ENCODE data around the gene RNF44.

RNF44 gene

GRCh38 chr5:176517053-176517661, 20.0 kb downstream of the RNF44 start:
- DNase-seq = no peak
- Histone ChIP-seq H3K36me3 (no peaks in the 10 kb centered on the region), H3K4me1 (no peaks in the 10 kb centered on the region), H3K9me3 (no peaks in the 10 kb centered on the region), H3K4me3 (ENCODE audit: low read depth, low read length) (no peak overlapping the region), H3K27me3 (no peaks in the 10 kb centered on the region)
- no peak for TF ChIP-seq CTCF (IDR thresholded peaks at IDR 0.05; ENCODE audit: low read depth, low read length)

GRCh38 chr5:176515396-176515795, 21.8 kb downstream of the RNF44 start:
- no peak for DNase-seq
- Histone ChIP-seq H3K4me3 (ENCODE audit: low read depth, low read length) (no peak overlapping the region), H3K36me3 (no peaks in the 10 kb centered on the region), H3K4me1 (no peaks in the 10 kb centered on the region), H3K9me3 (no peaks in the 10 kb centered on the region), H3K27me3 (no peaks in the 10 kb centered on the region)
- TF ChIP-seq CTCF (IDR thresholded peaks at IDR 0.05; ENCODE audit: low read depth, low read length) = no peak

- H3K9me3 ChIP-seq = no peaks in the 10 kb centered on the region
- no peak for DNase-seq
- H3K4me1 ChIP-seq = no peaks in the 10 kb centered on the region
- H3K4me3 ChIP-seq (ENCODE audit: low read depth, low read length) = no peak overlapping the region
- H3K27me3 ChIP-seq = no peaks in the 10 kb centered on the region
- TF ChIP-seq CTCF (IDR thresholded peaks at IDR 0.05; ENCODE audit: low read depth, low read length) = no peak
- H3K36me3 ChIP-seq = peaks cover 6% of the 10 kb centered on the region; the same call in 1 of the 2 replicates
Observed at GRCh38 chr5:176514244-176514950, 22.8 kb downstream of the RNF44 start.

GRCh38 chr5:176513788-176514187, 23.4 kb downstream of the RNF44 start:
- no peaks in the 10 kb centered on the region for H3K9me3 ChIP-seq
- H3K4me3 ChIP-seq (ENCODE audit: low read depth, low read length) = no peak overlapping the region
- H3K27me3 ChIP-seq = no peaks in the 10 kb centered on the region
- DNase-seq = no peak
- no peak for TF ChIP-seq CTCF (IDR thresholded peaks at IDR 0.05; ENCODE audit: low read depth, low read length)
- H3K4me1 ChIP-seq = no peaks in the 10 kb centered on the region
- peaks cover 9% of the 10 kb centered on the region; the same call in 1 of the 2 replicates for H3K36me3 ChIP-seq

- TF ChIP-seq CTCF (IDR thresholded peaks at IDR 0.05; ENCODE audit: low read depth, low read length) = no peak
- peaks cover 48% of the 10 kb centered on the region for H3K36me3 ChIP-seq
Observed at GRCh38 chr5:176508603-176509002, 28.6 kb downstream of the RNF44 start.

GRCh38 chr5:176507911-176508310, 29.3 kb downstream of the RNF44 start:
- no peaks in the 10 kb centered on the region for H3K9me3 ChIP-seq
- no peaks in the 10 kb centered on the region for H3K27me3 ChIP-seq
- no peaks in the 10 kb centered on the region; the same call in 1 of the 2 replicates for H3K4me1 ChIP-seq
- peaks cover 53% of the 10 kb centered on the region for H3K36me3 ChIP-seq
- no peak for DNase-seq
- no peak for TF ChIP-seq CTCF (IDR thresholded peaks at IDR 0.05; ENCODE audit: low read depth, low read length)
- no peak overlapping the region for H3K4me3 ChIP-seq (ENCODE audit: low read depth, low read length)

More at GRCh38 chr5:176508603-176509002, 28.6 kb downstream of the RNF44 start:
- no peaks in the 10 kb centered on the region for H3K9me3 ChIP-seq
- H3K4me3 ChIP-seq (ENCODE audit: low read depth, low read length) = no peak overlapping the region
- H3K4me1 ChIP-seq = no peaks in the 10 kb centered on the region; the same call in 1 of the 2 replicates
- H3K27me3 ChIP-seq = no peaks in the 10 kb centered on the region
- no peak for DNase-seq

All from BE2C (cell line).